Loucy (cell line): ENCODE data around the gene PSME3.
"Not testable (repeated sequence)": the region's sequence is repeated elsewhere in the genome, so short reads cannot be mapped to it uniquely, and the experiment has no call there.

Experiments
- H2AFZ ChIP-seq: fragments of 200-600 bp; sonication (generic); 2 replicates; pipeline ENCODE4 v1.6.0; 2016; ENCODE audit warnings: antibody characterized with exemption, mild to moderate bottlenecking, low read length, moderate library complexity
- H3F3A ChIP-seq: fragments of 200-600 bp; 2 replicates; pipeline ENCODE4 v1.6.0; 2016; ENCODE audit warnings: antibody characterized with exemption, low read depth, mild to moderate bottlenecking
- H3K27me3 ChIP-seq: fragments of 200-600 bp; sonication (generic); 2 replicates; pipeline ENCODE4 v1.6.1; 2014; ENCODE audit warnings: low read length, mild to moderate bottlenecking; ENCODE audit not compliant: insufficient read depth, poor library complexity, severe bottlenecking
- H3K36me3 ChIP-seq: fragments of 200-600 bp; sonication (generic); 2 replicates; pipeline ENCODE4 v1.6.1; 2016; ENCODE audit warnings: low read length; ENCODE audit not compliant: insufficient read depth
- H3K4me1 ChIP-seq: fragments of 200-600 bp; sonication (generic); 2 replicates; pipeline ENCODE4 v1.5.1; 2014; ENCODE audit warnings: low read length, mild to moderate bottlenecking; ENCODE audit not compliant: insufficient read depth, poor library complexity, severe bottlenecking
- H3K4me2 ChIP-seq: fragments of 200-600 bp; sonication (generic); 2 replicates; pipeline ENCODE4 v1.6.0; 2014; ENCODE audit warnings: antibody characterized with exemption, low read length, low read depth, mild to moderate bottlenecking; ENCODE audit not compliant: poor library complexity, severe bottlenecking
- H3K4me3 ChIP-seq: fragments of 200-600 bp; sonication (generic); 2 replicates; pipeline ENCODE4 v1.5.1; 2014; ENCODE audit warnings: low read length, mild to moderate bottlenecking, mixed read lengths; ENCODE audit not compliant: poor library complexity, severe bottlenecking
- H3K79me2 ChIP-seq: fragments of 200-600 bp; sonication (generic); 2 replicates; pipeline ENCODE4 v1.6.1; 2014; ENCODE audit warnings: low read length; ENCODE audit not compliant: insufficient read depth
- H3K9ac ChIP-seq: fragments of 200-600 bp; sonication (generic); 2 replicates; pipeline ENCODE4 v1.6.0; 2014; ENCODE audit warnings: mild to moderate bottlenecking, low read depth, low read length, moderate library complexity; ENCODE audit not compliant: poor library complexity, severe bottlenecking
- H3K9me2 ChIP-seq: fragments of 200-600 bp; sonication (generic); replicated peaks from 2 replicates; pipeline ENCODE4 v1.6.1; 2016; ENCODE audit warnings: low read depth, low read length, mixed read lengths
- H3K9me3 ChIP-seq: fragments of 200-600 bp; sonication (generic); 2 replicates; pipeline ENCODE4 v1.6.1; 2014; ENCODE audit warnings: mild to moderate bottlenecking, antibody characterized with exemption, low read length, low read depth; ENCODE audit not compliant: insufficient read depth
- H4K20me1 ChIP-seq: fragments of 200-600 bp; sonication (generic); 2 replicates; pipeline ENCODE4 v1.6.0; 2014; ENCODE audit warnings: antibody characterized with exemption, low read length, mild to moderate bottlenecking; ENCODE audit not compliant: insufficient read depth, poor library complexity, severe bottlenecking
- EZH2phosphoT487 ChIP-seq: fragments of 200-600 bp; IDR thresholded peaks from 2 replicates; pipeline ENCODE4 v1.6.1; 2018; ENCODE audit warnings: antibody characterized with exemption, mild to moderate bottlenecking, moderate library complexity, borderline replicate concordance
- TF ChIP-seq, protein P1 (sequence below): fragments of 200-600 bp; sonication (generic); conservative IDR thresholded peaks from 2 replicates; pipeline ENCODE4 v1.5.1; 2014; ENCODE audit warnings: mild to moderate bottlenecking, antibody characterized with exemption, low read length

Gene PSME3

DNA sequence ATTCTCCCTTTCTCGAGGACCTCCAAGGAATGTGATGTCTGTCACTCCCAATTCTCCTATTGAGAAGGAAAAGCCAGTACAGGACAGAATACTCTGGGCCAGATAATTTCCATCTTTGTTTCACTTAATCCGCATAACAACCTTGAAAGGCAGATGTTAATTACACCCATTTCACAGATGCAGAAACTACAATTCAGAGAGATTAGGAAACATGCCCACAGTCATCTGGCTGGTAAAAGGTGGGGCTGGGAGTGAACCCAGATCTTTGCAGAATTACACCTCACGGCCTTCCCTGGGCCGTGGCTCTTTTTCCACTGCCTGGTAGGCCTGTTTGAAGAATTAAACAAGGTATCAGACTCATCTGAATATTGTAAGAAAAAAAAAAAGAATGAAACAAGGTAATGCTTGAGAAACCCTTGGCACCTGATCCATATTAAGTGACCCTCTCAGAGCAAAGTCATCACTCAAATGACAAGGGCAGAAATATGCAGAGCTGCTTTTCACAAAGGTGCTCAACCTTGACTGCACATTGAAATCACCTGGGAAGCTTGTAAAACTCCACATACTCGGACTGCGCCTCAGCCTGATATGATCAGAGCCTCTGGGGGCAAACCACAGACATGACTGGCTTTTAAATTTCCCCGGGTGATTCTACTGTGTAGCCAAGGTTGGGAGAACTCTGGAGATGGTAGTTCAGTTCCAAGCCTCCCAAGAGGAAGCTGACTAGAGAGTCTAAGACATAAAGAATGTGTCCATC is 50.8 kb downstream of the PSME3 start:
- Histone ChIP-seq H4K20me1 (no peaks in the 10 kb centered on the region), H3K4me2 (no peak overlapping the region), H3K36me3 (no peaks in the 10 kb centered on the region), H3K4me1 (no peaks in the 10 kb centered on the region), H3K9me2 (no peaks in the 10 kb centered on the region), H2AFZ (no peak overlapping the region), H3K27me3 (no peaks in the 10 kb centered on the region), H3K4me3 (no peak overlapping the region), H3K9ac (no peak overlapping the region), H3F3A (no peaks in the 10 kb centered on the region), H3K79me2 (no peaks in the 10 kb centered on the region), H3K9me3 (no peaks in the 10 kb centered on the region)
- TF ChIP-seq, protein P1, sequence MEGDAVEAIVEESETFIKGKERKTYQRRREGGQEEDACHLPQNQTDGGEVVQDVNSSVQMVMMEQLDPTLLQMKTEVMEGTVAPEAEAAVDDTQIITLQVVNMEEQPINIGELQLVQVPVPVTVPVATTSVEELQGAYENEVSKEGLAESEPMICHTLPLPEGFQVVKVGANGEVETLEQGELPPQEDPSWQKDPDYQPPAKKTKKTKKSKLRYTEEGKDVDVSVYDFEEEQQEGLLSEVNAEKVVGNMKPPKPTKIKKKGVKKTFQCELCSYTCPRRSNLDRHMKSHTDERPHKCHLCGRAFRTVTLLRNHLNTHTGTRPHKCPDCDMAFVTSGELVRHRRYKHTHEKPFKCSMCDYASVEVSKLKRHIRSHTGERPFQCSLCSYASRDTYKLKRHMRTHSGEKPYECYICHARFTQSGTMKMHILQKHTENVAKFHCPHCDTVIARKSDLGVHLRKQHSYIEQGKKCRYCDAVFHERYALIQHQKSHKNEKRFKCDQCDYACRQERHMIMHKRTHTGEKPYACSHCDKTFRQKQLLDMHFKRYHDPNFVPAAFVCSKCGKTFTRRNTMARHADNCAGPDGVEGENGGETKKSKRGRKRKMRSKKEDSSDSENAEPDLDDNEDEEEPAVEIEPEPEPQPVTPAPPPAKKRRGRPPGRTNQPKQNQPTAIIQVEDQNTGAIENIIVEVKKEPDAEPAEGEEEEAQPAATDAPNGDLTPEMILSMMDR: no peak
- TF ChIP-seq EZH2phosphoT487: no peak

DNA sequence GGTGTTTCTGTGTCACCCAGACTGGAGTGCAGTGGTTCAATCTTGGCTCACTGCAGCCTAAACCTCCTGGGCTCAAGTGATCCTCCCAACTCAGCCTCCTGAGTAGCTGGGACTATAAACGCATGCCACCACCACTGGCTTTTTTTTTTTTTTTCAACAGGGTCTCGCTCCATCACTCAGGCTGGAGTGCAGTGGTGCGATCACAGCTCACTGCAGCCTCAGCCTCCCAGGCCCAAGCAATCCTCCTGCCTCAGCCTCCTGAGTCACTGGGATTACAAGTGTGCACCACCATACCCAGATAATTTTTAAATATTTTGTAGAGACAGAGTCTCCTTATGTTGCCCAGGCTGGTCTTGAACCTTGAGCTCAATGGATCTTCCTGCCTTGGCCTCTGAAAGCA is 52.6 kb downstream of the PSME3 start:
- H3F3A ChIP-seq, H3K36me3 ChIP-seq, H3K4me1 ChIP-seq, H3K9me3 ChIP-seq, H3K27me3 ChIP-seq, H3K9ac ChIP-seq, H3K4me3 ChIP-seq, H4K20me1 ChIP-seq, H3K79me2 ChIP-seq, H2AFZ ChIP-seq, H3K4me2 ChIP-seq, H3K9me2 ChIP-seq: not testable (repeated sequence)

DNA sequence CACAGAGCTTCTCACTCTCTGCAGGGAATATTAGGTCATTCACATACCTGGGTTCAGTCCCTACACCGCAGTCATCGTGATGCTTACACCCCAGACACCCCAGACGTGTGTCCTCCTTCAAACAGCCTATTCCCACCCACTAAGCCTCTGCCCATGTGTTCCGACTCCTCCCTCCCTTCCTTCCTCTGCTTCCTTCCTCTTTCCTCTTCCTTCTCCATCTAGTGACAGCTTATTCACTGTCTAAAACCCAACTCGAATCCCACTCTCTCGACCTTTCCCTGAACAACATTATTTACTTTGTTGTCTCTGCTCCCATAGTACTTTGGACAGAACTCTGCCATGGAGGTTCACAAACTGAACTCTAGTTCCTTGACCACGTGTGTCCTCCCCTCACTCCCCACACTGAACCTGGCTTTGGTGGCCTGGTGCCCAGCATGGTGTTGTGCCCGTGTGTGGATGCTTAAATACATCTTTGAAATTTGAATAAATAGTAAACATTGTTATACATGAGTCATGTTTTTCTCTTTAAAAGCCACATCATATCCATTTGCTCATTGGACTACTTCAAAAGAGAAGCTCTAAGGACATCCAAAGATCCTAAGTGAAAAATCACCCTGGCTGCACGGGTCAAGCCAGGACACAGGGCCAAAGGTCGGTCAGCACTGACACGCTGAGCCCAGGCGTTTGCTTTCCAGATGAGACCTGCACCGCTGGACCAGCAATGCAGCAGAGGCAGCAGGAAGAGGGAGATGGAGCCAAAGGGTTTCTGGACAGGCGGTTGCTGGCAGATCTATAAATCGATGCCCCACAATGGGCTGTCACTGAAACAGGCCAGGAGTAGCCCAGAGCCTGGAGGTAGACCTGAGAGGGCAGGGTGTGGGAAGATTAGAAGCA is 53.3 kb downstream of the PSME3 start:
- Histone ChIP-seq H3F3A (no peaks in the 10 kb centered on the region), H3K4me2 (no peak overlapping the region), H3K9me2 (no peaks in the 10 kb centered on the region), H3K27me3 (no peaks in the 10 kb centered on the region), H3K9ac (no peak overlapping the region), H3K9me3 (no peaks in the 10 kb centered on the region), H3K4me3 (no peak overlapping the region), H2AFZ (no peak overlapping the region; the same call in 1 of the 2 replicates), H4K20me1 (no peaks in the 10 kb centered on the region), H3K79me2 (no peaks in the 10 kb centered on the region), H3K4me1 (no peaks in the 10 kb centered on the region), H3K36me3 (no peaks in the 10 kb centered on the region)
- TF ChIP-seq EZH2phosphoT487: no peak
- TF ChIP-seq, protein P1: no peak
